Neuronal stem cell (in vitro differentiated cells): ENCODE measurements around the gene ACBD6.

Experiments
- DNase-seq: peaks from one replicate; pipeline ENCODE4 v3.0.0-alpha.2; 2013; ENCODE audit warnings: low spot score
- H2AFZ ChIP-seq: one replicate; pipeline ENCODE4 v1.6.1; 2013; ENCODE audit warnings: mild to moderate bottlenecking, low read length, inconsistent platforms
- H2AK5ac ChIP-seq: 2 replicates; pipeline ENCODE4 v1.6.1; 2013; ENCODE audit warnings: low read depth, mild to moderate bottlenecking, inconsistent platforms, low read length, moderate library complexity, mixed read lengths
- H2BK120ac ChIP-seq: 2 replicates; pipeline ENCODE4 v1.6.1; 2013; ENCODE audit warnings: low read depth, mild to moderate bottlenecking, inconsistent platforms, low read length, moderate library complexity, mixed read lengths
- H2BK12ac ChIP-seq: one replicate; pipeline ENCODE4 v1.6.1; 2013; ENCODE audit warnings: low read length, inconsistent platforms
- H2BK15ac ChIP-seq: 2 replicates; pipeline ENCODE4 v1.6.1; 2013; ENCODE audit warnings: mild to moderate bottlenecking, low read length, inconsistent platforms, mixed read lengths
- H2BK5ac ChIP-seq: one replicate; pipeline ENCODE4 v1.6.1; 2013; ENCODE audit warnings: inconsistent platforms, mild to moderate bottlenecking, low read length, moderate library complexity
- H3K14ac ChIP-seq: one replicate; pipeline ENCODE4 v1.6.1; 2013; ENCODE audit warnings: low read length, inconsistent platforms
- H3K18ac ChIP-seq: 2 replicates; pipeline ENCODE4 v1.6.1; 2013; ENCODE audit warnings: low read length, inconsistent platforms
- H3K23ac ChIP-seq: 2 replicates; pipeline ENCODE4 v1.6.1; 2013; ENCODE audit warnings: low read depth, mild to moderate bottlenecking, mixed read lengths, low read length, inconsistent platforms; ENCODE audit not compliant: poor library complexity
- H3K27ac ChIP-seq: replicated peaks from 3 replicates; pipeline ENCODE4 v1.5.1; 2013; ENCODE audit warnings: low read length, inconsistent platforms
- H3K27me3 ChIP-seq, 3 experiments: 2 replicates each; pipeline ENCODE4 v1.6.1; 2013; ENCODE audit warnings: low read length in 3 of 3, mild to moderate bottlenecking in 2 of 3, inconsistent platforms in 1 of 3, low read depth in 1 of 3, mixed read lengths in 1 of 3, moderate library complexity in 1 of 3; ENCODE audit not compliant: control insufficient read depth in 3 of 3, insufficient read depth in 3 of 3
- H3K36me3 ChIP-seq, 2 donors: replicated peaks in 1 of 2; 2 replicates each; pipeline ENCODE4 v1.6.1; 2013; ENCODE audit warnings: low read length in 2 of 2; ENCODE audit not compliant: control insufficient read depth in 2 of 2, insufficient read depth in 2 of 2
- H3K4ac ChIP-seq: 2 replicates; pipeline ENCODE4 v1.6.1; 2013; ENCODE audit warnings: inconsistent platforms, mild to moderate bottlenecking, low read length, moderate library complexity
- H3K4me1 ChIP-seq, 2 donors: 1 replicate in 1 of 2; 2 replicates in 1 of 2; pipeline ENCODE4 v1.6.1; 2013; ENCODE audit warnings: low read length in 2 of 2, low read depth in 1 of 2; ENCODE audit not compliant: control insufficient read depth in 2 of 2, insufficient read depth in 1 of 2
- H3K4me2 ChIP-seq: one replicate; pipeline ENCODE4 v1.6.1; 2013; ENCODE audit warnings: mild to moderate bottlenecking, low read length, inconsistent platforms; ENCODE audit not compliant: insufficient read depth, poor library complexity, severe bottlenecking
- H3K4me3 ChIP-seq, 2 donors: 2 replicates each; pipeline ENCODE4 v1.5.1; 2013; ENCODE audit warnings: low read length in 2 of 2, mild to moderate bottlenecking in 2 of 2, inconsistent platforms in 1 of 2, moderate library complexity in 1 of 2
- H3K79me1 ChIP-seq: one replicate; pipeline ENCODE4 v1.6.1; 2013; ENCODE audit warnings: low read depth, mild to moderate bottlenecking, inconsistent platforms, low read length, moderate library complexity
- H3K9ac ChIP-seq: one replicate; pipeline ENCODE4 v1.6.1; 2013; ENCODE audit warnings: mild to moderate bottlenecking, low read depth, low read length, inconsistent platforms; ENCODE audit not compliant: poor library complexity
- H3K9me3 ChIP-seq, 2 donors: replicated peaks in 1 of 2; 2 replicates each; pipeline versions ENCODE3 to v1.6.1; 2013; ENCODE audit warnings: low read length in 2 of 2, mild to moderate bottlenecking in 2 of 2, inconsistent platforms in 1 of 2, low read depth in 1 of 2, mixed read lengths in 1 of 2, moderate library complexity in 1 of 2; ENCODE audit not compliant: control insufficient read depth in 2 of 2, insufficient read depth in 1 of 2
- H4K8ac ChIP-seq: one replicate; pipeline ENCODE4 v1.6.1; 2013; ENCODE audit warnings: low read depth, mild to moderate bottlenecking, inconsistent platforms, low read length, moderate library complexity
- H4K91ac ChIP-seq: one replicate; pipeline ENCODE4 v1.6.1; 2013; ENCODE audit warnings: low read length, low read depth, mild to moderate bottlenecking, inconsistent platforms; ENCODE audit not compliant: poor library complexity
- WGBS, 2 donors: extraction: QIAGEN DNeasy Blood & Tissue Kit; methylation state at CpG; one replicate each; pipeline ENCODE4 v1.1.7; 2013; ENCODE audit warnings: missing lambda C conversion rate in 2 of 2, mixed read lengths in 1 of 2; ENCODE audit not compliant: insufficient read length in 2 of 2, insufficient replicate concordance in 1 of 2; ENCODE audit errors: extremely low coverage in 2 of 2; 5-methylcytosine and 5-hydroxymethylcytosine counted together

Gene ACBD6

GRCh38 chr1:180519846-180520245 lies 17.5 kb upstream of the ACBD6 start:
- no peak overlapping the region for H3K23ac ChIP-seq
- H4K8ac ChIP-seq, result no peak overlapping the region
- WGBS, 2 donors, result no CpG with 5 or more reads among the region's 4 CpGs
- H3K4me1 ChIP-seq, result peaks cover 5 to 8% of the 10 kb centered on the region in 2 donors
- no peak overlapping the region for H3K4me2 ChIP-seq
- no peak overlapping the region for H4K91ac ChIP-seq
- no peak overlapping the region for H2AK5ac ChIP-seq
- H3K4me3 ChIP-seq, result no peak overlapping the region
- no peak for DNase-seq
- H3K4ac ChIP-seq, result no peak overlapping the region
- H2AFZ ChIP-seq, result peak overlapping the region; percentile 60
- H2BK12ac ChIP-seq, result no peak overlapping the region
- no peak overlapping the region for H2BK15ac ChIP-seq
- H3K14ac ChIP-seq, result no peak overlapping the region
- no peak overlapping the region for H2BK120ac ChIP-seq
- H3K36me3 ChIP-seq, result no peaks in the 10 kb centered on the region
- H3K18ac ChIP-seq, result peak overlapping the region; percentile 35
- no peak overlapping the region for H3K27ac ChIP-seq
- no peaks in the 10 kb centered on the region for H3K27me3 ChIP-seq
- no peaks in the 10 kb centered on the region for H3K9me3 ChIP-seq
- no peak overlapping the region for H2BK5ac ChIP-seq
- H3K9ac ChIP-seq, result no peak overlapping the region
- no peaks in the 10 kb centered on the region for H3K79me1 ChIP-seq

GRCh38 chr1:180515857-180516388 lies 13.5 kb upstream of the ACBD6 start:
- no CpG with 5 or more reads among the region's 8 CpGs for WGBS, 2 donors
- no peak overlapping the region for H4K91ac ChIP-seq

GRCh38 chr1:180515364-180515763 lies 13.0 kb upstream of the ACBD6 start:
- Histone ChIP-seq H2AK5ac (no peak overlapping the region), H4K8ac (no peak overlapping the region), H3K36me3 (no peaks in the 10 kb centered on the region), H2BK12ac (no peak overlapping the region), H2BK15ac (no peak overlapping the region), H3K27ac (no peak overlapping the region), H3K79me1 (no peaks in the 10 kb centered on the region), H4K91ac (no peak overlapping the region), H3K14ac (no peak overlapping the region), H3K23ac (no peak overlapping the region), H3K4me3 (no peak overlapping the region), H3K18ac (no peak overlapping the region), H3K4ac (no peak overlapping the region), H3K9me3 (no peaks in the 10 kb centered on the region), H2BK120ac (no peak overlapping the region), H2BK5ac (no peak overlapping the region), H2AFZ (peak overlapping the region; percentile 81), H3K4me1 (peaks cover 0 to 8% of the 10 kb centered on the region in 2 donors), H3K27me3 (no peaks in the 10 kb centered on the region), H3K4me2 (no peak overlapping the region), H3K9ac (no peak overlapping the region)
- no CpG with 5 or more reads among the region's 3 CpGs for WGBS, 2 donors
- DNase-seq, result no peak

More at GRCh38 chr1:180515857-180516388, 13.5 kb upstream of the ACBD6 start:
- Histone ChIP-seq H2BK5ac (no peak overlapping the region), H3K27ac (no peak overlapping the region), H2BK15ac (no peak overlapping the region), H3K4me2 (no peak overlapping the region), H3K4me1 (peaks cover 0 to 8% of the 10 kb centered on the region in 2 donors), H2AFZ (peak overlapping the region; percentile 81), H3K14ac (no peak overlapping the region), H3K9me3 (no peaks in the 10 kb centered on the region), H3K4me3 (no peak overlapping the region), H3K4ac (no peak overlapping the region), H3K27me3 (no peaks in the 10 kb centered on the region), H2AK5ac (no peak overlapping the region), H2BK120ac (no peak overlapping the region), H3K18ac (no peak overlapping the region), H2BK12ac (no peak overlapping the region), H3K23ac (no peak overlapping the region), H3K79me1 (no peaks in the 10 kb centered on the region), H4K8ac (no peak overlapping the region), H3K36me3 (no peaks in the 10 kb centered on the region), H3K9ac (no peak overlapping the region)
- peak; percentile 82 for DNase-seq

GRCh38 chr1:180513531-180513930 lies 11.2 kb upstream of the ACBD6 start:
- no peak overlapping the region for H2AFZ ChIP-seq
- H3K36me3 ChIP-seq, result no peaks in the 10 kb centered on the region
- H2BK120ac ChIP-seq, result no peak overlapping the region
- no peaks in the 10 kb centered on the region for H3K27me3 ChIP-seq
- no peak overlapping the region for H2BK15ac ChIP-seq
- no peak overlapping the region for H3K18ac ChIP-seq
- no peak overlapping the region for H3K4me2 ChIP-seq
- no peak overlapping the region for H2BK12ac ChIP-seq
- peaks cover 0 to 8% of the 10 kb centered on the region in 2 donors for H3K4me1 ChIP-seq
- peaks cover under 1% of the 10 kb centered on the region for H3K79me1 ChIP-seq
- no peak overlapping the region for H4K91ac ChIP-seq
- no peak overlapping the region for H3K9ac ChIP-seq
- H3K23ac ChIP-seq, result no peak overlapping the region
- no peak overlapping the region for H2BK5ac ChIP-seq
- no peaks in the 10 kb centered on the region for H3K9me3 ChIP-seq
- H2AK5ac ChIP-seq, result no peak overlapping the region
- H4K8ac ChIP-seq, result no peak overlapping the region
- no peak for DNase-seq
- no peak overlapping the region for H3K4ac ChIP-seq
- no peak overlapping the region for H3K14ac ChIP-seq
- WGBS, 2 donors, result no CpG with 5 or more reads among the region's 6 CpGs
- no peak overlapping the region for H3K4me3 ChIP-seq
- no peak overlapping the region for H3K27ac ChIP-seq
